Measurements from ENCODE around the gene ESRP2. TPM values are rescaled to one million over a fixed set of nuclear protein-coding genes. Genes with fewer than 3 reads are reported as not detected.
A peak's percentile ranks its signal among the peaks of the same experiment; 100 is the strongest.

The ESRP2 gene
- polyA plus RNA-seq, 4 donors: 26.3 to 36.3 (median 27.1) TPM

DNA sequence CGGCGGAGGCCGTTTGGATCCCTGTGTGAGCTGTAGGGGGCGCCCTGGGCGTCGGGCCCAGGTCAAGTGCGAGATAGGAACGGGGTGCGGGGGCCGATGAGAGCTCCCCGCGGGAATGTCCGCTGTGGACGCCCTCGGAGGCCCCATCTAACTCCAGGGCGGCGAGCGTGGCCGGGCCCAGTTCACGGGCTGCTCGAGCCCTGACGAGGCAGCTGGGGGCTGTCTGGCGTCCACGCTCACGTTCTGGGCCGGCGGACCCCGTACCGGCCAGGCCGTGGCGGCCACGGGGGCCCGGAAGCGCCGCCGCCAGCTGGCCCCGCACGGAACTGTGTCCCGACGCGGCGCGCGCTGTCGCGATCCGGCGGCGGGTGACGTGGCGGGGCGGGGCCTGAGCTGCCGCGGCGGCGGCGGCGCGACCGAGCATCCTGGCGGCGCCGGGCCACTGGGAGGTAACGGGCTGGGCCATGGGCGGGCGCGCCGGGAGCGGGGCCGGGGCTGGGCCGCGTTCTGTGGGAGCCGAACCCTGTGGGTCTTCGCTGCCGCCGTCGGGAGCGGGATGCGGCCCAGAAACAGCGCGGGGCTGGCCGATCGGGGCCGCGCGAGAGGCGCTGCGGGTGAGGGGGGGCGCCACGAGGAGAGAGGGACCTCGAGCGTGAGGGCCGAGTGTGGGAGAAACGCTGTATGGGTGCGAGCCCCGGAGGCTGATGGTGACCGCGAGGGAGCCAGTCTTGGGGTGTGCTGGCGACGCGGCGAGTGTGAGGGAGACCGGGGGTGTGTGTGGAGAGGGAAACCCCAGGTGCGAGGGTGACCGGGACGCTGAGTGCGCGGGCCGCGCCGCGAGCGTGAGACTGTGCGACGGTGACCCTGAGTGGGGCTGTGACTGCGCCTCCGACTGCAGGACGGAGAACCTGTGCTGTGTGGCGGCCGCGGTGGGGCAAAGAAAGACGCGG, 28.5 kb upstream of the ESRP2 start, which contains the start of gene SLC7A6:
Gene SLC7A6 (plus strand): TSS at position 399 of the 950 bp plus-strand sequence. CDS start 10,201 bp downstream, outside the sequence.
- DNase-seq (ENCODE audit: low read depth in 4 of 4, low spot score in 3 of 4): no peak

GRCh38 chr16:68263559-68264127, 27.7 kb upstream of the ESRP2 start:
- DNase-seq (ENCODE audit: low read depth in 4 of 4, low spot score in 3 of 4): no peak

DNA sequence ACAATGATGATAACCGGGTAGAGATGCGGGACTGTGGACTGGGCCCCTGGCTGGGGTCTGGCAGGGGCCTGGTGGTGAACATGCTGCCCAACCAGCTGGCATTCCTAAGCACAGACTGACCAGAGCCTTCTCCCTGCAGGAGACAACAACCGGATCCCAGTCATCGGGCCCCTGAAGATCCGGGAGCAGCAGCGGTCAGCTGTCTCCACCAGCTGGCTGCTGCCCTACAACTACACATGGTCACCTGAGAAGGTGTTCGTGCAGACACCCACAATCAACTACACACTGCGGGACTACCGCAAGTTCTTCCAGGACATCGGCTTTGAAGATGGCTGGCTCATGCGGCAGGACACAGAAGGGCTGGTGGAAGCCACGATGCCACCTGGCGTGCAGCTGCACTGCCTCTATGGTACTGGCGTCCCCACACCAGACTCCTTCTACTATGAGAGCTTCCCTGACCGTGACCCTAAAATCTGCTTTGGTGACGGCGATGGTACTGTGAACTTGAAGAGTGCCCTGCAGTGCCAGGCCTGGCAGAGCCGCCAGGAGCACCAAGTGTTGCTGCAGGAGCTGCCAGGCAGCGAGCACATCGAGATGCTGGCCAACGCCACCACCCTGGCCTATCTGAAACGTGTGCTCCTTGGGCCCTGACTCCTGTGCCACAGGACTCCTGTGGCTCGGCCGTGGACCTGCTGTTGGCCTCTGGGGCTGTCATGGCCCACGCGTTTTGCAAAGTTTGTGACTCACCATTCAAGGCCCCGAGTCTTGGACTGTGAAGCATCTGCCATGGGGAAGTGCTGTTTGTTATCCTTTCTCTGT, 23.3 kb upstream of the ESRP2 start:
- DNase-seq (ENCODE audit: low read depth in 4 of 4, low spot score in 3 of 4): no peak

GRCh38 chr16:68257906-68258800, 22.2 kb upstream of the ESRP2 start:
- DNase-seq (ENCODE audit: low read depth in 4 of 4, low spot score in 3 of 4): peak in 3 of 4 donors; percentile 44 to 83 (median 83)

GRCh38 chr16:68257251-68257905, 21.5 kb upstream of the ESRP2 start:
- no peak for DNase-seq (ENCODE audit: low read depth in 4 of 4, low spot score in 3 of 4)

DNA sequence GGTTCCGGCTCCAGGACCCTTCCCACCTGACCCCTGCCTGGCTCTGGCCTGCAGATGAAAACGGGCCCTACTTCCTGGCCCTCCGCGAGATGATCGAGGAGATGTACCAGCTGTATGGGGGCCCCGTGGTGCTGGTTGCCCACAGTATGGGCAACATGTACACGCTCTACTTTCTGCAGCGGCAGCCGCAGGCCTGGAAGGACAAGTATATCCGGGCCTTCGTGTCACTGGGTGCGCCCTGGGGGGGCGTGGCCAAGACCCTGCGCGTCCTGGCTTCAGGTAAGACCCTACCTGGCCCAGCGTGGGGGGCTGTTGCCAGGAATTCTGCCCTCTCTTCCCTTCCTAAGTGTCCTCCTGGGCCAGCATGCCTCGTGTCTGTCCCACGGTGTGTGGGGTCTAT, 19.8 kb upstream of the ESRP2 start:
- no peak for DNase-seq (ENCODE audit: low read depth in 4 of 4, low spot score in 3 of 4)

GRCh38 chr16:68253721-68254120, 17.8 kb upstream of the ESRP2 start:
- no peak for DNase-seq (ENCODE audit: low read depth in 4 of 4, low spot score in 3 of 4)

DNA sequence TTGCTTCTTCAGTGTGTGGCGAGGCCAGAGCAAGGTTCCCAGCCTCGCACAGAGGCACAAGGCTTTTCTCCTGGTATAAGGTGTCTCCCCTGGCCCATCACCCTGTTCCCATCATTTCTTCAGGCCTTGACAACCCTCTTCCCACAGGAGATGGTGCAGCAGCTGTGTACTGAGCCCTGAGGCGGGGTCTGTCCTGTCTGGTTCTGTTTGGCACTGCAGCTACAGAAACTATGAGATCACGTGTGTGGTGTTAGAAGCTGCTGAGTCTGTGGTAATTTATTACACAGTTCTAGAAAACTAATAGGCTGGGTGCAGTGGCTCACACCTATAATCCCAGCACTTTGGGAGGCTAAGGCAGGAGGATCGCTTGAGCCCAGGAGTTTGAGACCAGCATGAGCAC, 16.5 kb upstream of the ESRP2 start:
- no peak for DNase-seq (ENCODE audit: low read depth in 4 of 4, low spot score in 3 of 4)

GRCh38 chr16:68251832-68252231, 15.9 kb upstream of the ESRP2 start:
- no peak for DNase-seq (ENCODE audit: low read depth in 4 of 4, low spot score in 3 of 4)

DNA sequence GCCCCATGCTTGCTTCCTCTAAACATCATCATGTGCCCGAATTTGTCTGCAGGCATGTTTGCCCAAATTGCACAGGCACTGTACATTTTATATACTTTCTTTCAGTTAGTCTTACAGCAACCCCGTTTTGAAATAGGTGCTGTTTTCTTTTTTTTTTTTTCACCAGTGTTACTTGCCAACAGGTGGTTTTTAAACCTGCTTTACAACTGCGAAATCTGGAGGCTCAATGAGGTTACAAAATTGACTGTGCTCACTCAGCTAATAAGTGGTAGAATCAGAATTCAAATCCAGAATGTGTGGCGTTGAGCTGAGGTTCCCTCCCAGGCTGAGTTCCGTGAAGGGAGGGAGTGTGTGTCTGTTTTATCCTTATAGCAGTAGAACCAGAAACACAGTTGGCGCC, 15.0 kb upstream of the ESRP2 start:
- no peak for DNase-seq (ENCODE audit: low read depth in 4 of 4, low spot score in 3 of 4)

GRCh38 chr16:68249371-68249770, 13.4 kb upstream of the ESRP2 start:
- no peak for DNase-seq (ENCODE audit: low read depth in 4 of 4, low spot score in 3 of 4)

DNA sequence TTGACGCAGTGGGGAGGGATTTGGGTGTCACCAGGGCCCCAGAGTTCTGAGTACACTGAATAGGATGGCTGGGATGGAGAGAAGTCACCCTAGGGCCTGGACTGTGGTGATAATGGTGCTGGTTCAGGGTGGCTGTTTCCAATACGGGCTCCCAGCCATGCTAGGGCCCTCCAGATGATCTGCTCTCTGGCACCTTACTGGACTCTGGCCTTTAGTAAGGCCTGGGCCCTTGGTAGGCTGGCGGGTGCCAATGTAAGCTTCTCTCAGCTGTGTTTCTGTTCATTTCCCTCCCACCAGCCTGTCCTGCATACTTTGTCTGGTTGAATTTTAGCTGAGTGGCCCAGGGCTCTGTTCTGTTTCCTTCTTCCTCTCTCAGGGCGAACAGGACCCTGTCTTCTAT, 12.0 kb upstream of the ESRP2 start:
- no peak for DNase-seq (ENCODE audit: low read depth in 4 of 4, low spot score in 3 of 4)

DNA sequence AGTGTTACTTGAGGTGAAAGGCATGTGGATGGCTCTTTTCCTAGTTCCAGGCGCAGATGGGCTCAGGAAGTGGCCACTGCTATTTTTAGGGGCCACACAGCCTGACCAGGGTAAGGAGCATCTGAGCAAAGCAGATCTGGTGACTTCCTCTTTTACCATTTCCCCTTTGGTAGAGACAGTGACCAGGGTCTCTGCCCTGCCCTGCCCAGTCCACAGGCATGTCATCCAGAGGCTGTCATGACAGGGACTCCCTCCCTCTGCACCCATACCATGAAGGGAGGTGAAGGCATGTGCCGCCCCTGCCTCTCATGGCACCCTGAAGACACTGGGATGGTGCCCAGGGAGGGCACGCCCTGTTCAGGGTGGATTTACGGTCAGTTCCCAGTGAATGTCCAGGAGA, 11.5 kb upstream of the ESRP2 start:
- DNase-seq (ENCODE audit: low read depth in 4 of 4, low spot score in 3 of 4): no peak

DNA sequence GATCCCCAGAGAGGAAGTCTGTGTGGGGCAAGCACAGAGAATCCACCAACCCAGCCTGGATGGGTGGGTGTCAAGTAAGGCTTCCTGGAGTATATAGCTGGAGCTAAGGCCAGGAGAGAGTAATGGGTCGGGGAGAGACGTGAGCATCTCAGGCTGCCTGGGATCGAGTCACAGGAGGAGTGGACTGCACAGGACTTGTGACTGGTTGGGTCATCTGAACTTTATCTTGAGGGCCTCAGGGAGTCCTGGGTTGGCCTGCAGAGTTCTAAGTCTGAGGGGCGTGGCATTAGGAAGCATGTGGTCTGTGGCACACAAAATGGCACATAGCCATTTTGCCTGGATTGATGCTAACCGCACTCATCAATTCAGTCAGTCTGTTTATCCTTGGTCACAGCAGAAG, 10.7 kb upstream of the ESRP2 start:
- no peak for DNase-seq (ENCODE audit: low read depth in 4 of 4, low spot score in 3 of 4)

GRCh38 chr16:68246121-68246520, 10.2 kb upstream of the ESRP2 start:
- DNase-seq (ENCODE audit: low read depth in 4 of 4, low spot score in 3 of 4): no peak

GRCh38 chr16:68244903-68245853, 9.3 kb upstream of the ESRP2 start, which contains the start of gene PLA2G15:
Gene PLA2G15 (plus strand): TSS chr16:68245373. CDS start chr16:68245427, 54 bp downstream.
- peak; percentile 86 to 92 (median 90) for DNase-seq (ENCODE audit: low read depth in 4 of 4, low spot score in 3 of 4)

- DNase-seq (ENCODE audit: low read depth in 4 of 4, low spot score in 3 of 4): no peak
Measured at GRCh38 chr16:68244481-68244902, 8.6 kb upstream of the ESRP2 start.

Measured in right renal pelvis (tissue), 4 donors.